Activated CD4-positive, alpha-beta T cell treated with anti-CD3 and anti-CD28 coated beads, Interleukin-2, amount 50 U/mL, for 1 hour (primary cell): ENCODE data around the gene TMEM59L.
A peak's percentile ranks its signal among the peaks of the same experiment; 100 is the strongest.

Experiments
- DNase-seq: peaks from one replicate; pipeline ENCODE4 v3.0.0-alpha.2; 2020

TMEM59L gene

GRCh38 chr19:18609717-18610051 lies 3.0 kb upstream of the TMEM59L start:
- no peak for DNase-seq

- DNase-seq, result no peak
Measured at GRCh38 chr19:18610245-18610555, 2.5 kb upstream of the TMEM59L start.

GRCh38 chr19:18610556-18611326 lies 1.9 kb upstream of the TMEM59L start:
- no peak for DNase-seq

DNA sequence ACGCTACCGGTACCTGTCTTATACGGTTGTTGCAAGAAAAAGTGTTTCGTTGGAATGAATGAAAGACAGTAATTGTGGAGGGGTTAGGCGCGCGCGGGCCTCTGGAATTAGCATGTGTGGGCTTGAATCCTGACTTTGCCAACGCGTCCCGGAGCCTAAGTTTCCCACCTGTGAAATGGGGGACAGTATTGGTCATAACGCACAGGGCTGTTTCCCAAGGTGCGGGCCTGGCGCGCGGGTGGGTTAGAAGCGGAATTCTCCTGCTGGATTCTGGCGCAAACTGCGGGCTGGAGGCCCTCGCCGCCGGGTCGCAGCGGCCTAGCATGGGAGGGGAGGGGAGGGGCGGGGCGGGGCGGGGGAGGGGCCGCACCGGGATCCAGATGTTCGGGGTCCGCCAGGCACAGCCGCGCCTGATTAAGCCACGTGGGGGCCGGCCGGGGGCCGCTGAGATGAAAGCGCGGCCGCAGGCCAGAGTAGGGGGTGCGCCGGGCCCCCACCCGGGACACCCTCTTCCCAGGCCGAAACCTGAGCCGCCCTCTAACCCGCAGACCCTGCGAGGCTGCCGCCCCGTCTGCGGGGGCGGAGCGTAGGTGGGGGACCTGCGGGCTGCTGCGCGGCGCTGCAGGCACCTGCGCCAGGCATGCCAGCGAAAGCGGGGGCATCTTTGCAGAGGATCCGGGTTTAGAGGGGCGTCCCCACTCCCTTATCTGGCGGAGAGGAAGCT lies 1.2 kb upstream of the TMEM59L start:
- DNase-seq, result no peak

DNA sequence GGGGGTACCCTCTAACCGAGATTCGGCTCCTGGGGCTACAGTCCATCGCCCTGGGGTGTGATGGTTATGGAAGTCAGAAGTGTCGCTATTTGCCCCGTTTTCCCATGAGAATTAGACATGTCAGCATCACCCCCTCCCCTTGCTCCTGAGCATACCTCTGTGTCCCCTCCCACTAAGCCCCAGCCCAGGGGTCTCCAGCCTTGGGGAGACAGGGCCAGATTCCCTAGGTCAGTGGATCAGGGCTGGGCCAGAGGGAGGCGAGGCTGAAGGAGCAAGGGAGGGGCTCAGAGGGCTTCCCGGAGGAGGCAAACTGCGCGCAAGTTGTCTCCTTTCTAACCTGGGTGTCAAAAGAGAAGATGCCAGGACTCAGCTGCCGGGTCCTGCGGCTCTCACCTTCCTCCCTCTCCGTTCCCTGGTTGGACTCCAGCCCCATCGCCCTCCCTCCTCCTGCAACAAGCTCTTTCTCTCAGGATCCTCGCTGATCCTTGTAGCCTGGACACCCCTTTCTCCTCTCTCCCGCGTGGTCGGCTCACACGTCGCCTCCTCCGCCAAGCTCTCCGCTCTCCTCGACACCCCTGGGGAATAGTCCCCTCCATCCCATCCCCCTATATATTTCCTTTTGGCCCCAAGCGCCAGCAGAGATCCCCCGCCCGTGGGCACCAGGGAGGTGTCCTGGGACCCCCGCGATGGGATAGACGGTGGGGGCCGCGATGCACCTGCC lies 459 bp upstream of the TMEM59L start:
- DNase-seq, result no peak

DNA sequence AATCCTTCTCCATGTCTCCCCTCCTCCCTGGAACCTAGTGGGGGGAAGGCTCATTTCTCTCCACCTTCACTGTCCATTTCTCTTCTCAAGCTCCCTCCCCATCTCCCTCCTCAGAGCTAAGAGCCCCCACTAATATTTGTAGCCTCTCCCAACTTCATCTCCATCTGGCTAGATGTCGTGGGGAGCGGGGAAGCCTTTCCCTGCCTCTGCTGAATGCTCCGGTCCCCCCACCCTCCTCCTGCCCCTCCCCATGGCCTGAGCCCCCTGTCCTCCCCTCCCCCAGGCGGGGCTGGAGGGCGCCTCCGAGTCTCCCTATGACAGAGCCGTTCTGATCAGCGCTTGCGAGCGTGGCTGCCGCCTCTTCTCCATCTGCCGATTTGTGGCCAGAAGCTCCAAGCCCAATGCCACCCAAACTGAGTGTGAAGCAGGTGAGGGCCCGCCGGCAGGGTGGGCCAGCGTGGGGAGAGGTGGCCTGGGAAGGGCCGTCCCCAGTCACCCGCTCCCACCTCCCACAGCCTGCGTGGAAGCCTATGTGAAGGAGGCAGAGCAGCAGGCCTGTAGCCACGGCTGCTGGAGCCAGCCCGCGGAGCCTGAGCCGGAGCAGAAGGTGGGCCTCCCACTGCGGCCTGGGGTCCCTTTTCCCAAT lies 1.0 kb downstream of the TMEM59L start:
- no peak for DNase-seq

DNA sequence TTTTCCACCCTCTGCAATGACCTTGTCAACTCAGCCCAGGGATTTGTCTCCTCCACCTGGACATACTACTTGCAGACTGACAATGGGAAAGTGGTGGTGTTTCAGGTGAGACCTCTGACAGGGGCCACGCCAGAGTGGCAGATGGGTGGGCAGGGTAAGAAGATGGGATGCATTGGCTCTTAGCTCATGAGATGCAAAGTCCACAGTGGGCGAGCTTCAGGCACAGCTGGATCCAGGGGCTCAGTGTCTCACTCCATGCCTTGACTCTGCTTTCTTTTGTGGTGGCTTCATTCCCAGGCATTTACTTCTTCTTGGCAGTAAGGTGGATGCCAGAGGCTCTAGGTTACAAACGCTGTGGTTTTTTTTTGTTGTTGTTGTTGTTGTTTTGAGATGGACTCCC lies 3.4 kb downstream of the TMEM59L start:
- no peak for DNase-seq

GRCh38 chr19:18617562-18617961 lies 4.9 kb downstream of the TMEM59L start:
- DNase-seq, result no peak

DNA sequence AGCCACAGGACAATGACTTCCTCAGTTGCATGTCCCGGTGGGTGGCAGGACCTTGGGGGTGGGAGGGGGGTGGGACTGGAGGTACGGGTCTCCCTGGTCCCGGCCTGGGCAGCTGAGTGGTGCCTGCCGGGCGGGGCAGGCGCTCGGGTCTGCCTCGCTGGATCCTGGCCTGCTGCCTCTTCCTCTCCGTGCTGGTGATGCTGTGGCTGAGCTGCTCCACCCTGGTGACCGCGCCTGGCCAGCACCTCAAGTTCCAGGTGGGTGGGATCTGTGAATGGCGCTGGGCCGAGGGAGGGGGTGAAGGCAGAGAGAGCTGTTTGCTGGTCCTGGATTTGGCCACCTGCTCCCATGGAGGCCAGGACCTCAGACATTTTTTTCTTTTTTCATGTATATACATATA lies 5.6 kb downstream of the TMEM59L start:
- no peak for DNase-seq

- DNase-seq, result no peak
Measured at GRCh38 chr19:18620311-18620710, 7.6 kb downstream of the TMEM59L start.

DNA sequence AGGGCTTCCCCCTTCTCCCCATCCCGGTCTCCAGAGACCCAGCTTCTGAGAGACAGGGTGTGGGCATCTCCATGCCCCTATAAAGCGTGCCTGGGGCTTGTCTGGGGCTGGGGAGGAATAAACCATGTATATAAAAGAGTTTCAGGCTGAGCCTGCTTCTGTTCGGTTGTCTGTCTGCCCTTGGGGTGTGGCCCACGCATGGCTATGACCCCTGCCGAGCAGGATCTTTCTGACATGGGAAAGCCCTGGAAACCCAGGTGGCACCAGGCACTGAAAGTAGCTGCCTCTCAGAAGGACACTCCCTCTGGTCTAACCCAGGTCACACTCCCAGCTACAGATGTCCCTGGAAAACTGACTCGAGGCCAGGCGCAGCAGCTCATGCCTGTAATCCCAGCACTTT lies 8.2 kb downstream of the TMEM59L start:
- no peak for DNase-seq

- no peak for DNase-seq
Measured at GRCh38 chr19:18626906-18627305, 14.2 kb downstream of the TMEM59L start.

- no peak for DNase-seq
Measured at GRCh38 chr19:18629166-18630088, 16.8 kb downstream of the TMEM59L start.

DNA sequence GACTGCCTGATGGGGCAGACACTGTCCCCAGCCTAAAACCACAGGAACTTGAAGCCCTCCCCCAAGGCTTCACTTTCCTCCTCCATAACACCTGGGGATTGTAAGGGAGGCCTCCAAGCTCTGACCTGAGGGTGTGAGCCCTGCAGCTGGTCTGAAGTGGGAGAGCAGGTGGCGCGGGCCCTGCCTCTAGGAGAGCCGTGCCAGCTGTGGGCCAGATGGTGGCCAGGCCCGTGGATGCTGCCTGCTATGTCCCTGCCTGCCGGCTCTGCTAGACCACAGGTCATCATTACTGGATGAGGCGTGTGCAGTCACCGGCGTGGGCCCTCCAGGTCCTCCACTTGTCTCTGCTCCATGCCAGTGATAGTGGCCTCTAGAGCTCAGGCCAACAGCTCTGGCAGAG lies 20.7 kb downstream of the TMEM59L start:
- DNase-seq, result no peak

DNA sequence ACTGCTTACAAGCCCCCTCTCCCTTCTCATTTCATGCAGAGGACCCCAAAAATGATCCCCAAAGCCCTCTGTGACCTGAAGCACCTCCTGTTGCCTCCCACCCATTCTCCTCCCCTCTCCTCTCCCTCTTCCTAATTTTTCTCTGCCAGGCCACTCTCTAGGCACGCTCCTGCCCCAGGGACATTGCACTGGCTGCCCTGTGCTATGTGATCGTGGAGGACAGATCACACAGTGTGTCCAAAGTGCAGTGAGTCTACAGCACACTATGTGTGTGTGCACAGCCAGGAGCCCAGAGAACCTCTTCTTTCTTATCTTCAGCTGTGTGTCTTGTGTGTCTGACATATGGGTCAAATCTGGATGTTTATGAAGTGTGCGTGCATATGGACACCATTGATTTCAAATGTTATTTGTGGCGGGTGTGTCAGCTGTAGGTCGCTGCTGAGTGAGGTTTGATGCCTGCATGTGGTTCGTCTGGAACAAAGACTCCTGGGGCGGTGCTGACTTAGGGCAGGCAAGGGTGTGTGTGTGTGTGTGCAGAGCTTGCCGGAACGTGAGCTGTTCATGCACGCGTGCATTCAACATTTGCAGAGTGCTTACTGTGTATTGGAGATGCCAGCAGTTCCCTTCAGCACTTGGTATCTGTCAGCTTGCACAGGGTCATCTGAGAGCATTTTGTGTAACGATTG lies 22.1 kb downstream of the TMEM59L start:
- no peak for DNase-seq

GRCh38 chr19:18635831-18636182 lies 23.1 kb downstream of the TMEM59L start:
- no peak for DNase-seq

DNA sequence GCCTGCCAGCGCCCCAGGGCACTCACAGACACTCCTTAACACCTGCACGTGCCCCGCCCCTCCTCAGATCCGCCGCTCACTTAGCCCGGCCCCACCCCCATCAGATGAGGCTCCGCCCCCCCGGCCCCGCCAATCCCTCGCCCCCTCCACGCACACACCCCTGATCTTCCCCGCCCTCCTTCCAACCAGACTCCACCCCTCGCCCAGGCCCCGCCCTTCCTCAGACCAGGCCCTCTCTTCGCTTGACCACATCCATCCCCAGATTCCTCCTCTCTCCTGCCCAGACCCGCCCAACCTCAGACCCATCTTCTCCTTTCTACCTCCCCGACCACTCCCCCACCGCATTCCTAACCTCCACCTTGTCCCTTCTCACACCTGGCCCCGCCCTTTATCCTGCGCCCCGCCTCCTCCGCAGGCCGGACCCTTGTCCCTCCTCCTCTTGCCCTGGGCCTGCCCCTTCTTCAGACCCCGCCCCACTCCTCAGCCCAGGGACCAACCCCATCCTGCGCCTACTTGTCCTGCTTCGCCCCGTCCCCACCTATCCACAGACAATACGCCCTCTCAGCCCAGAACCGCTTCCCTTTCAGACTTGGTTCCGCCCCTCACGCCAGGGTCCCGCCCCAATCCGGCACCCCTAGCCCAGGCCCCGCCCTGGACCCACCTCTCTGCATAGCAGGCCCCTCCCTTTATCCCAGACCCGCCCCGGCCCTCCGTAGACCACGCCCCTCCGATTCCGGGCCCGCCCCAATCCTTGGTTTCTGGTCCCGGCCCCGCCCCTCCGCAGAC lies 23.7 kb downstream of the TMEM59L start:
- DNase-seq, result peak; percentile 100

DNA sequence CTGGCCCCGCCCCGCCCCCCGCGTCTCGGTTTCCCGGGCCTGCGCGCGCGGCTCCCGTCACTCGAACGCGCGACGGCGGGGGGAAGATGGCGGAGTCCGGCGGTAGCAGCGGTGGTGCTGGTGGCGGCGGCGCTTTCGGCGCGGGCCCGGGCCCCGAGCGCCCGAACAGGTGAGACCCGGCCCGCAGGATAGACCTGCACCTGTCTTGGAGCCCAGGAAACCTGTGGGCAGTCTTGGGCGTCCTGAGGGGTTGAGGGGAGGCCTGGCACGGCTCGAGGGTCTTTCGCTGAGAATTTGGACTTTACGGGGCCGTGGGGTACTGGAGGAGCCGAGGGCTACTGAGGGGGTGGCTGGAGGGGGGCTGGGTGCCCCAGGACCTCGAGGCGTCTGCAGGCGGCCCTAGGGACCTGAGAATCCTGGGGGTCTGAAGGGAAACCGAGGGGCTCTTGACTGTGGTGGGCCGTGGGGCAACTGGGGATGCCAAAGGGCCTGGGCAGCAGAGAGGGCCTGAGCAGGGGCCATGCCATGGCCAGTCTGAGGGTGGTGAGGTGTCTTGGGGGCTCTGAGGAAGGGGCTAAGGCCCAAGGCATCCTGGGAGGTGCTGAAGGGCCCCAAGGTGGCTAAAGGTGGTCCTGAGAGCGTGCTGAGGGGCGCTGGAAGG lies 24.4 kb downstream of the TMEM59L start, which contains the start of gene KLHL26:
KLHL26 (plus strand) TSS at position 60 of the 661 bp plus-strand sequence; CDS start at position 87, 27 bp downstream.
- DNase-seq, result no peak

DNA sequence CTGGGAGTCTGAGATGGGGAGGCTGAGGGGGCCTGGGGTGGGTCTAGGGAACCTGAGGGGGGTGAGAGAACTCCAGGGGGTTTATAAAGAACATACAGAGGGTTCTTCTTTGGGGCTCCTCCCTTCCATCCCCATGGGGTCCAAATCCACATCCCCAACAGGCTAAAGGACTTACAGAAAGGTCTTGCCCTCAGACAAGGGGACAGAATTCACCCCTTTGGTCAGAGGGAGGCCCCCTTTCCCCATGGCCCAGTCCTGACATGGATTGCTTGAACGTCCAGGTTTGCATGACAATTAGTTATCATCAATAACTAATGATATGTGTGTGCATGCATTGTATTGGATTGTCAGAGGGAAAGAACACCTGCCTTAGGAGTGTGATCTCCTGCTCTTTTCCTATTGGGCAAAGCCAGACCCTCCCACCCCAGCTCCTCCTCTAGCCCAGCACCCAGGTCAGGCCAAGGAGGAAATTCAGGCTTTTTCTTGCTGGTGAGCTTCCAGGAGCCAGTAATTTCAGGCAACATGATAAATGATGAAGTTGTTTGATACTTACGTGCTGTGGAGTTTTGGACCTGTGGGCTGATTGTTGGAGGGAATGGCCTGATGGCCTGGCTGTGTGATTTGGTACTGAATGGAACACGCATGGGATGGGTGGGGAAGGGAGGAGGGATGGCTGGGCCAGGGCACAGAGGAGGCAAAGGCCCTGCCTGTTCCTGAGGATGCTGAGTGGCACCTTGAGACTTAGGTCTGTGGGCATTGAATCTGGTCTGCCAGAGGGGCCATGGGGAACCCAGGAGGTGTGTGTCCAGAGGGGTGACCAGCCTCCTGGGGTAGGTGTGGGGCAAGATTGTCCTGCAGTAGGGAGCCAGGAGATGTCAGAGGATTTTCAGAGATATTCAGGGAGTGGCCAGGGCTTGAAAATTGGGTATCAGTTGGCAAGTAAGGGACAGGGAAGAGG lies 25.3 kb downstream of the TMEM59L start:
- no peak for DNase-seq
